Measurements from ENCODE around the gene CHST15. TPM values are rescaled to one million over a fixed set of nuclear protein-coding genes. Genes with fewer than 3 reads are reported as not detected.

CHST15 gene
- total RNA-seq, 1 donor from 2014 or later = 27.0 TPM

DNA sequence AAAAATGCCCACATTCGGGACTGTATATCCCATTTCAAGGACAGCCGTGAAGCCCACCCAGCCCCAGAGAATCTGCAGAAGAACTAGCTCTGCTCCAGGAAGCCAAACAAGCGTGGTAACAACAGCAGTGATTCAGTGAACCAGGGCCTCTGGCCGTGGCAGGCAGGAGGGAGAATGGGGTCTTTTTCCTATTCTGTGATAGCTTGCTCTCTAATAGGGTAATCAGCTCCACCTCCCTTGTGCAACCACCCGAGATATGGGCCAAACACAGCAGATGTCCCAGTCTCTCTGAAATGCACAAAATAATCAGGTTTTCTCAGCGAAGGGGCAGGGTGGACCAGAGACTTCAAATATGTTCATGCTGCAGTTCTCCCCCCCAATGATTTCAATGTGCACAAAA, 35.8 kb downstream of the CHST15 start:
- no peaks in the 10 kb centered on the region for H3K27me3 ChIP-seq
- H3K36me3 ChIP-seq = no peaks in the 10 kb centered on the region
- H3K4me1 ChIP-seq = no peaks in the 10 kb centered on the region
- TF ChIP-seq POLR2A (IDR thresholded peaks at IDR 0.05) = no peak
- TF ChIP-seq, protein P1, sequence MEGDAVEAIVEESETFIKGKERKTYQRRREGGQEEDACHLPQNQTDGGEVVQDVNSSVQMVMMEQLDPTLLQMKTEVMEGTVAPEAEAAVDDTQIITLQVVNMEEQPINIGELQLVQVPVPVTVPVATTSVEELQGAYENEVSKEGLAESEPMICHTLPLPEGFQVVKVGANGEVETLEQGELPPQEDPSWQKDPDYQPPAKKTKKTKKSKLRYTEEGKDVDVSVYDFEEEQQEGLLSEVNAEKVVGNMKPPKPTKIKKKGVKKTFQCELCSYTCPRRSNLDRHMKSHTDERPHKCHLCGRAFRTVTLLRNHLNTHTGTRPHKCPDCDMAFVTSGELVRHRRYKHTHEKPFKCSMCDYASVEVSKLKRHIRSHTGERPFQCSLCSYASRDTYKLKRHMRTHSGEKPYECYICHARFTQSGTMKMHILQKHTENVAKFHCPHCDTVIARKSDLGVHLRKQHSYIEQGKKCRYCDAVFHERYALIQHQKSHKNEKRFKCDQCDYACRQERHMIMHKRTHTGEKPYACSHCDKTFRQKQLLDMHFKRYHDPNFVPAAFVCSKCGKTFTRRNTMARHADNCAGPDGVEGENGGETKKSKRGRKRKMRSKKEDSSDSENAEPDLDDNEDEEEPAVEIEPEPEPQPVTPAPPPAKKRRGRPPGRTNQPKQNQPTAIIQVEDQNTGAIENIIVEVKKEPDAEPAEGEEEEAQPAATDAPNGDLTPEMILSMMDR (IDR thresholded peaks at IDR 0.05) = no peak
- no peak for TF ChIP-seq POLR2AphosphoS5 (IDR thresholded peaks at IDR 0.05; ENCODE audit: insufficient read depth in 1 of 2, low read depth in 1 of 2)
- H3K4me3 ChIP-seq = no peak overlapping the region
- intact Hi-C loops (cut with DNase I) = no loop called here
- DNase-seq (ENCODE audit: extremely low spot score in 2 of 2) = no peak
- no peaks in the 10 kb centered on the region for H3K9me3 ChIP-seq
- no peak overlapping the region for H3K27ac ChIP-seq

DNA sequence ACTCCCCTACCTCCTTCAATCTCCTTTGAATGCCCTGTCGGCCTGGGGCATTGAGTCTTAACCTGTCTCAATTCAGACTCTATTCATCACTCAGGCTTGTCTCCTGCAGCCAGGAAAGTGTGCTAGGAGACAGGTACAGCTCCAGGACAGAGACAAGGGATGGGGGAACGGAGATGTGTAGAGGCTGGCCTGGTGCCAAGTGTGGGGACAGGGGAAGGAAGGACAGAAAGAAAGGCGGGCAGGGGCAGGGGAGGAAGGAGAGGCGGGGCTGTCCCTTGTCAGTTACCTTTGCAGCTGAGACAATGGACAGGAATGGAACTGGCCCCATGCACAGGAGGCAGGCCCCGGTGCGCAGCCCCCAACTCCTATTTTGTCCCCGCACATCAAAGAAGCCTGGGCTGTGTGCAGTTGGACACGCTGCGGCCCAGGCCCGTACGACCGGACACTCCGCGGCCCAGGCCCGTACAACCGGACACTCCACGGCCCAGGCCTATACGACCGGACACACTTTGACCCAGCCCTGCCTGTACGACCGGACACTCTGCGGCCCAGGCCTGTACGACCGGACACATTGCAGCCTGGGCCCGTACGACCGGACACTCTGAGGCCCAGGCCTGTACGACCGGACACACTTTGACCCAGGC, 36.9 kb downstream of the CHST15 start:
- Histone ChIP-seq H3K9me3 (no peaks in the 10 kb centered on the region), H3K27me3 (no peaks in the 10 kb centered on the region), H3K4me3 (no peak overlapping the region), H3K27ac (no peak overlapping the region), H3K4me1 (no peaks in the 10 kb centered on the region), H3K36me3 (no peaks in the 10 kb centered on the region)
- intact Hi-C loops (cut with DNase I) = no loop called here
- TF ChIP-seq, protein P1 (IDR thresholded peaks at IDR 0.05) = no peak
- TF ChIP-seq POLR2A (IDR thresholded peaks at IDR 0.05) (no peak), POLR2AphosphoS5 (IDR thresholded peaks at IDR 0.05; ENCODE audit: insufficient read depth in 1 of 2, low read depth in 1 of 2) (no peak)
- DNase-seq (ENCODE audit: extremely low spot score in 2 of 2) = no peak

DNA sequence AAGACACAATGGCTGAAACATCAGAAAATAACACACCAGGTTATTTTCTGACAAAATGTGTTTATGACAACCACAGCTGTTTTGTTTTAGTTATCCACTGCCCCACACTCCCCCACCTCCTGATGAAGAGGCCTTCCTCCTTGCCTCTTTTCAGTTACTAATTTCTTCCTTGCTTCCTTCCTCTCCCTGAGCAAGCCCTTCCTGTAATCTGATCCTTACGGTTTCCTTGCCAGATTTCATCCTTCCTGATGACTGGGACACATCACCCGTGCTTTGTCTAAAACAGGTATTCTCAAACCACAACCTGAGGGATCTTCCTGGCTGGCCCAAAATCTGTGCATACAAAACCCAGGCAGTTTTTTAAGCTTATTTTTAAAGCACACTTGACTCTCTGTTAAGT, 39.4 kb downstream of the CHST15 start:
- H3K27ac ChIP-seq = no peak overlapping the region
- H3K4me3 ChIP-seq = no peak overlapping the region
- H3K27me3 ChIP-seq = no peaks in the 10 kb centered on the region
- H3K36me3 ChIP-seq = no peaks in the 10 kb centered on the region
- DNase-seq (ENCODE audit: extremely low spot score in 2 of 2) = no peak
- no peaks in the 10 kb centered on the region for H3K4me1 ChIP-seq
- TF ChIP-seq, protein P1 (IDR thresholded peaks at IDR 0.05) = no peak
- no peak for TF ChIP-seq POLR2A (IDR thresholded peaks at IDR 0.05)
- TF ChIP-seq POLR2AphosphoS5 (IDR thresholded peaks at IDR 0.05; ENCODE audit: insufficient read depth in 1 of 2, low read depth in 1 of 2) = no peak
- intact Hi-C loops (cut with DNase I) = no loop called here
- no peaks in the 10 kb centered on the region for H3K9me3 ChIP-seq

DNA sequence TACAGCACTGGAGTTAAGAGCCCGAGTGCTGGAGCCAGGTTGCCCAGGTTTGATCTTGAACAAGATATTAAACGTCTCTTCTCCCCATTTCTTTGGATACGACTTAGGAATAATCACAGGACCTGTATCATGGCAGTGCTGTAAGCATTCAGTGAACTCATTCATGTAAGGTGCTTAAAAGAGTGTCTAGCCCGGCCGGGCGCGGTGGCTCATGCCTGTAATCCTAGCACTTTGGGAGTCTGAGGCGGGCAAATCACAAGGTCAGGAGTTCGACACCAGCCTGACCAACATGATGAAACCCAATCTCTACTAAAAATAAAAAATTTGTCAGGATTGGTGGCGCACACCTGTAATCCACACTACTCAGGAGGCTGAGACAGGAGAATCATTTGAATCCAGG, 40.8 kb downstream of the CHST15 start:
- TF ChIP-seq, protein P1 (IDR thresholded peaks at IDR 0.05) = no peak
- TF ChIP-seq POLR2A (IDR thresholded peaks at IDR 0.05) (no peak), POLR2AphosphoS5 (IDR thresholded peaks at IDR 0.05; ENCODE audit: insufficient read depth in 1 of 2, low read depth in 1 of 2) (no peak)
- H3K4me1 ChIP-seq = no peaks in the 10 kb centered on the region
- H3K27ac ChIP-seq = no peak overlapping the region
- DNase-seq (ENCODE audit: extremely low spot score in 2 of 2) = no peak
- H3K36me3 ChIP-seq = no peaks in the 10 kb centered on the region
- no peak overlapping the region for H3K4me3 ChIP-seq
- H3K27me3 ChIP-seq = no peaks in the 10 kb centered on the region
- intact Hi-C loops (cut with DNase I) = no loop called here
- H3K9me3 ChIP-seq = no peaks in the 10 kb centered on the region

All from vagina (tissue), 2 donors.